AG04449 (cell line): ENCODE data around the gene WNT2.

ENCODE experiments used
- CTCF ChIA-PET: fragments of 350-600 bp; formaldehyde crosslinking; extraction: SDS; loops from one replicate; lab custom pipeline; 2021; ENCODE audit warnings: antibody characterized with exemption; lab: Yijun Ruan, JAX
- POLR2A ChIA-PET: fragments of 400-600, 350-600 bp; formaldehyde crosslinking; extraction: SDS; loops from one replicate; lab custom pipeline; 2020; ENCODE audit warnings: antibody characterized with exemption, inconsistent platforms; lab: Yijun Ruan, JAX
- DNase-seq: peaks from one replicate; pipeline ENCODE4 v3.0.0-alpha.2; 2010; ENCODE audit warnings: low read depth, low spot score
- H3K4me3 ChIP-seq: 2 replicates; pipeline ENCODE4 v1.5.1; 2011; ENCODE audit warnings: low read depth, mild to moderate bottlenecking, control low read depth, low read length
- TF ChIP-seq, protein P1 (sequence below): IDR thresholded peaks from one replicate; pipeline ENCODE4 v1.5.1; 2011; ENCODE audit warnings: mild to moderate bottlenecking, moderate library complexity, low read length, control low read depth, inconsistent platforms; ENCODE audit not compliant: insufficient read depth; ENCODE audit errors: missing control alignments

WNT2 gene

DNA sequence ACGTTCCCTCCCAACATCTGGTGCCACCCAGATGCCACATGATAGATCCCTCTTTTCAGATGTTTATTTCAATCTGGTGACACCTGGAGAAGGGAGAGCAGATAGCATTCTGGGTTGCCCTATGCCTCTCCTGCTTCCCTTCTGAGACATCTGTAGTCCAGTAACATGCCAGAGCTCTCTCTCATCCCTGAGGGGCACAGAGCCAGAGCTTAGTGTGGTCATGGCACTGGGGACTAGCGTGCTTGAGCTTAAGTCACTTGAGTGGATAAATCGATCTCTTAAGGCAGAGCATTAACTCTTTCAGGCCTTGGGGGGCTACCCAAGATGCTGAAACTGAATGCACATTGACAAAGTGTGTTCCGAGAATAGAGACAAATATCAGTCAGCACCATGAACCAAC, 47.9 kb downstream of the WNT2 start:
- ChIA-PET POLR2A (interaction anchor here (0.5 kb wide), 1 partner anchor 266 kb away, joined by 3 read pairs; no protein-coding TSS in a partner anchor), CTCF (no interaction called here)
- no peak for DNase-seq
- H3K4me3 ChIP-seq, result no peak overlapping the region
- TF ChIP-seq, protein P1, sequence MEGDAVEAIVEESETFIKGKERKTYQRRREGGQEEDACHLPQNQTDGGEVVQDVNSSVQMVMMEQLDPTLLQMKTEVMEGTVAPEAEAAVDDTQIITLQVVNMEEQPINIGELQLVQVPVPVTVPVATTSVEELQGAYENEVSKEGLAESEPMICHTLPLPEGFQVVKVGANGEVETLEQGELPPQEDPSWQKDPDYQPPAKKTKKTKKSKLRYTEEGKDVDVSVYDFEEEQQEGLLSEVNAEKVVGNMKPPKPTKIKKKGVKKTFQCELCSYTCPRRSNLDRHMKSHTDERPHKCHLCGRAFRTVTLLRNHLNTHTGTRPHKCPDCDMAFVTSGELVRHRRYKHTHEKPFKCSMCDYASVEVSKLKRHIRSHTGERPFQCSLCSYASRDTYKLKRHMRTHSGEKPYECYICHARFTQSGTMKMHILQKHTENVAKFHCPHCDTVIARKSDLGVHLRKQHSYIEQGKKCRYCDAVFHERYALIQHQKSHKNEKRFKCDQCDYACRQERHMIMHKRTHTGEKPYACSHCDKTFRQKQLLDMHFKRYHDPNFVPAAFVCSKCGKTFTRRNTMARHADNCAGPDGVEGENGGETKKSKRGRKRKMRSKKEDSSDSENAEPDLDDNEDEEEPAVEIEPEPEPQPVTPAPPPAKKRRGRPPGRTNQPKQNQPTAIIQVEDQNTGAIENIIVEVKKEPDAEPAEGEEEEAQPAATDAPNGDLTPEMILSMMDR, result no peak

DNA sequence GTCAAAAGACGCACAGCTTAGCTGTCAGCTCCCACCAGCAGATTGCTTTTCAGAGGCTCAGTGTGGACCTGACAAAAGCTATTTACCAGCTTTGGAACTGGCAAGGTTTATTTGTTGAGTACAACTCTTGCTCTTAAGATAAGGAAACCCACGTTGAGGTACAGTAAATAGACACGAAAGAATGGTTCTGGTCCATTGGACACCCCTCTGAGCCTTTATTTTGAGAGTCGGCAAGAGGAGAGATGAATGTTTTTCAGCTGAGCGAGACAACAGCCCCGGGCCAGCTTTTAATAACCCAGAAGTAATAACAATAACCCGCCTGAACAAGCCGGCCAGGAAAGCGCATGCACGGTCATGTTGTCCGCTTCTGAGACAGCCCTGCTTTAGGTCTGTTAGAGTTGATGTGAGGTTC, 49.0 kb downstream of the WNT2 start:
- TF ChIP-seq, protein P1, result no peak
- POLR2A ChIA-PET, result no interaction called here
- H3K4me3 ChIP-seq, result no peak overlapping the region
- CTCF ChIA-PET, result interaction anchor here (0.6 to 1.5 kb wide), 5 partner anchors 9 to 61 kb away, joined by 3 to 5 read pairs (median 4); no protein-coding TSS in a partner anchor
- DNase-seq, result no peak

DNA sequence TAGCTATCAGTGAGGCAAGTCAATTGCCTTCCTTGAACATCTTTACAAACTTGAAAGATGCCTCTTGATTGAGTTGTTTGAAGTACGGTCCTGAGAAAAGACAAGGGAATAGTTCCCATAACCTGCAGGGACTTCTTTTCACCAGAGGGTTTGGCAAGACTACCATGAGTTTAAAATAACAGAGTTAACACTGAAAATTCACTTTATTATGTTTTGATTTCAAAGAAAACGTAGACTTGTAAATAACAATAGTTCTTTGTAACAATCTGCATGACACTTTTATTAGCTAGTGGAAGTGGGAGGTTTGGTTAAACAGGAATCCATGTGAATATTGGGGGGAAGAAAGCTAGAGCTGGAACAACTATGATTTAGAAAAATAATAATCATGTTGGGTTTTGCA, 49.5 kb downstream of the WNT2 start:
- ChIA-PET POLR2A (no interaction called here), CTCF (interaction anchor here (1.2 to 1.5 kb wide), 4 partner anchors 9 to 60 kb away, joined by 3 to 5 read pairs (median 4); no protein-coding TSS in a partner anchor)
- TF ChIP-seq, protein P1, result no peak
- no peak for DNase-seq
- H3K4me3 ChIP-seq, result no peak overlapping the region

DNA sequence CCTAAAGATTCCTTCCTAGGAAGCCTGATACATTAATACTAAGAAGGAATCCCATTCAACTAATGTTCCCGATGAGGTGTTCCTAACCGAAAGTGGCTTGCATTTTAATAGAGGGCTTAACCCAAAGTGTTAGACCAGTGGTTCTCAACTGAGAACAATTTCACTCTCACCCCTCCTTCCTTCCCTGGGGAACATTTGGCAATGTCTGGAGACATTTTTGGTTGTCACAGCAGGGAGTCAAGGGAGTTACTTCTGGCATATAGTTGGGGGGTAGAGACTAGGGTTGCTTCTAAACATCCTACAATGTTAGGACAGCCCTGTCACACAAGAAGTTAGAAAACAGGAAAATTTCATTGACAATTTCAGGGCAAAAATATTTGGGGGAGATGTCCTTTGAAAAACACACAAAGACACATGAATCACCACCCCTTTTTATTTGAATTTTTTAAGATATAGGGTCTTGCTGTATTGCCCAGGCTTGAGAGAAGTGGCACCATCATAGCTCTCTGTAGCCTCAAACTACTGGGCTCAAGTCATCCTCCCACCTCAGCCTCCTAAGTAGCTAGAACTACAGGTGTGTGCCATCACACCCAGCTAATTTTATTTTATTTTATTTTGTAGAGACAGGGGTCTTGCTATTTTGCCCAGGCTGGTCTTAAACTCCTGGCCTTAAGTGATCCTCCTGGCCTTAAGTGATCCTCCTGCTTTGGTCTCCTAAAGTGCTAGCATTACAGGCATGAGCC, 50.7 kb downstream of the WNT2 start:
- H3K4me3 ChIP-seq, result no peak overlapping the region
- no peak for DNase-seq
- ChIA-PET CTCF (no interaction called here), POLR2A (no interaction called here)
- TF ChIP-seq, protein P1, result no peak

DNA sequence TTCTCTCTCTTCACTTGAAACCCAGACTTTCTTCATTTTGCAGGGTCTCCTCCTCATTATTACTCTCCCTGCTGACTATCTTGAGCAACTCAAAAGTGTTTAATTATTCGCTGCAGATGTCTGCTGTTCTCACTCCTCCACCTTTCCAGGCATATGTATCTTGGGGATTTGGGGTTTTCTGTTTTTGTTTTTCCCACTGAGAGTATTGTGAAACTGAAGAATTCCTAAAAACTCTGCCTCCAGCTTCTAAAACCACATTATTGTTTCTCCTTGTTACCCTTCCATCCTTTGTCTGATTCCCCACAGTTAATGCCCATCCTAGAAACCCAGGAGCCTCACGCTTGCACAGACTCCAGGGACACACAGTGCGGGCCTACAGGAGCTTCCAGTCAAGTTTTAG, 51.3 kb downstream of the WNT2 start:
- ChIA-PET POLR2A (no interaction called here), CTCF (no interaction called here)
- TF ChIP-seq, protein P1, result no peak
- no peak overlapping the region for H3K4me3 ChIP-seq
- DNase-seq, result no peak

DNA sequence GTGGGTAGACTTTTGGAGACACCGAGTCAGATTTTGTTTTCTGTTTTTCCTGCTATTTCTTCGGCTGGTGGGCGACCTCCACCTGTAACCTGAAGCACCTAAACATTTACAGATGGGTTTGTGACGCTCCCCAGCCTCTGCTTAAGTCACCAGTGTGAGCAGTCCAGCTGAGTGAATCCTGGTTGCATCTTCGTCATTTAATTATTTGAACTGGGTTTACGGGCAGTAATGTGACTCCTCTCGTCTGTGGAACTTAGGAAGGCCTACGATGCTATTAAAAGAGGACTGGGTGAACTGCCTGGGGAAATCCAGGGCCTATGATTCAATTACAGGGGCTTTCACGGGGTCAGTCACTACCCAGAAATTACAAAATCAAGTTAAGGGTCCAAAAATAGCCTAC, 52.5 kb downstream of the WNT2 start:
- no peak overlapping the region for H3K4me3 ChIP-seq
- CTCF ChIA-PET, result no interaction called here
- DNase-seq, result peak; percentile 85
- TF ChIP-seq, protein P1, result no peak
- POLR2A ChIA-PET, result no interaction called here
